CD14-positive monocyte (primary cell): Measurements from ENCODE around the gene RGS13. TPM values are rescaled to one million over a fixed set of nuclear protein-coding genes. Genes with fewer than 3 reads are reported as not detected.
A peak's percentile ranks its signal among the peaks of the same experiment; 100 is the strongest.

ENCODE experiments used
- DNase-seq, 3 donors: peaks; one replicate each; pipeline ENCODE4 v3.0.0-alpha.2; 2011 to 2022
- H2AFZ ChIP-seq: 2 replicates; pipeline ENCODE4 v1.6.0; 2012; ENCODE audit warnings: mild to moderate bottlenecking, low read depth, low read length, inconsistent platforms; ENCODE audit not compliant: insufficient read depth, poor library complexity, severe bottlenecking
- H3K27ac ChIP-seq, 2 donors: 1 replicate in 1 of 2; 2 replicates in 1 of 2; pipeline ENCODE4 v1.5.1; 2012 to 2013; ENCODE audit warnings: low read length in 2 of 2, control low read depth in 1 of 2, inconsistent platforms in 1 of 2, low read depth in 1 of 2, mild to moderate bottlenecking in 1 of 2
- H3K27me3 ChIP-seq, 2 donors: one replicate each; pipeline versions ENCODE4 v1.6.0 to v1.6.1; 2011 to 2013; ENCODE audit warnings: low read length in 2 of 2; ENCODE audit not compliant: control insufficient read depth in 2 of 2, insufficient read depth in 2 of 2
- H3K36me3 ChIP-seq, 2 donors: replicated peaks in 1 of 2; 1 replicate in 1 of 2; 2 replicates in 1 of 2; pipeline versions ENCODE4 v1.5.1 to v1.6.1; 2012 to 2013; ENCODE audit warnings: low read length in 2 of 2, control low read depth in 1 of 2, inconsistent platforms in 1 of 2, mild to moderate bottlenecking in 1 of 2; ENCODE audit not compliant: insufficient read depth in 2 of 2, control insufficient read depth in 1 of 2
- H3K4me1 ChIP-seq, 2 donors: 1 replicate in 1 of 2; 2 replicates in 1 of 2; pipeline versions ENCODE4 v1.5.1 to v1.6.1; 2012 to 2013; ENCODE audit warnings: low read length in 2 of 2, control low read depth in 1 of 2, inconsistent platforms in 1 of 2, mild to moderate bottlenecking in 1 of 2, moderate library complexity in 1 of 2; ENCODE audit not compliant: insufficient read depth in 2 of 2, control insufficient read depth in 1 of 2
- H3K4me2 ChIP-seq: replicated peaks from 2 replicates; pipeline ENCODE3; 2012; ENCODE audit warnings: low read length, moderate library complexity, mild to moderate bottlenecking; ENCODE audit not compliant: poor library complexity, severe bottlenecking; ENCODE audit errors: extremely low read depth
- H3K4me3 ChIP-seq, 3 experiments: fragments of 200-600 bp in 1 of 3; sonication (generic) in 1 of 3; replicated peaks in 1 of 3; 1 replicate in 2 of 3; 2 replicates in 1 of 3; pipeline ENCODE4 v1.5.1; 2011 to 2013; ENCODE audit warnings: low read length in 3 of 3, mild to moderate bottlenecking in 3 of 3, control low read depth in 2 of 3, low read depth in 2 of 3, inconsistent platforms in 1 of 3, moderate library complexity in 1 of 3
- H3K79me2 ChIP-seq: 2 replicates; pipeline ENCODE4 v1.6.0; 2012; ENCODE audit warnings: mild to moderate bottlenecking, control low read depth, inconsistent platforms, low read length, moderate library complexity; ENCODE audit not compliant: insufficient read depth
- H3K9ac ChIP-seq: 2 replicates; pipeline ENCODE4 v1.6.0; 2017; ENCODE audit warnings: low read length, mild to moderate bottlenecking; ENCODE audit not compliant: insufficient read depth, poor library complexity, severe bottlenecking
- H3K9me3 ChIP-seq, 2 donors: replicated peaks in 1 of 2; 1 replicate in 1 of 2; 2 replicates in 1 of 2; pipeline versions ENCODE4 v1.5.1 to v1.6.1; 2012 to 2013; ENCODE audit warnings: low read length in 2 of 2, control low read depth in 1 of 2; ENCODE audit not compliant: control insufficient read depth in 1 of 2, insufficient read depth in 1 of 2
- H4K20me1 ChIP-seq: 2 replicates; pipeline ENCODE4 v1.6.0; 2012; ENCODE audit warnings: mild to moderate bottlenecking, low read length, control low read depth, moderate library complexity; ENCODE audit not compliant: insufficient read depth
- H3K27ac Mint-ChIP-seq, 7 donors: one replicate each; pipeline ENCODE4 v1.8.0; 2020; ENCODE audit warnings: mild to moderate bottlenecking in 7 of 7, mixed read lengths in 7 of 7, moderate library complexity in 6 of 7, inconsistent platforms in 2 of 7
- H3K27me3 Mint-ChIP-seq, 3 donors: one replicate each; pipeline ENCODE4 v1.8.0; 2021 to 2022; ENCODE audit warnings: low read depth in 3 of 3, mild to moderate bottlenecking in 3 of 3, mixed read lengths in 3 of 3, moderate library complexity in 3 of 3, inconsistent platforms in 1 of 3
- H3K36me3 Mint-ChIP-seq, 2 donors: one replicate each; pipeline ENCODE4 v1.8.0; 2020; ENCODE audit warnings: mixed read lengths in 2 of 2, inconsistent platforms in 1 of 2, mild to moderate bottlenecking in 1 of 2
- H3K4me1 Mint-ChIP-seq: one replicate; pipeline ENCODE4 v1.8.0; 2020; ENCODE audit warnings: mild to moderate bottlenecking, mixed read lengths
- H3K4me3 Mint-ChIP-seq, 2 donors: one replicate each; pipeline ENCODE4 v1.8.0; 2020; ENCODE audit warnings: mild to moderate bottlenecking in 2 of 2, mixed read lengths in 2 of 2, moderate library complexity in 1 of 2
- H3K9me3 Mint-ChIP-seq, 7 donors: one replicate each; pipeline ENCODE4 v1.8.0; 2020 to 2022; ENCODE audit warnings: mixed read lengths in 7 of 7, mild to moderate bottlenecking in 6 of 7, moderate library complexity in 6 of 7, inconsistent platforms in 2 of 7
- WGBS: methylation state at CpG from one replicate; pipeline ENCODE4 v1.1.5; 2013; ENCODE audit warnings: missing lambda C conversion rate; ENCODE audit not compliant: insufficient coverage; 5-methylcytosine and 5-hydroxymethylcytosine counted together
- intact Hi-C, 2 donors: fragments of 100-400 bp; cut with micrococcal nuclease; formaldehyde crosslinking; loops; one replicate each; pipeline versions ENCODE4 v1.15.0 to v1.15.1; 2023
- polyA plus RNA-seq, 3 donors: library from polyadenylated mRNA; depleted of rRNA in 1 of 3; unstranded in 2 of 3; stranded (reverse) in 1 of 3; fragments of 300-500 nt in 2 of 3; fragments of >200 nt in 1 of 3; fragmentation: Illumina TruSeq in 2 of 3; gene quantifications; 1 replicate in 2 of 3; 2 replicates in 1 of 3; pipeline ENCODE4 v1.2.3, GENCODE V29; 2012 to 2021
- TF ChIP-seq, protein P1 (sequence below): fragments of 200-600 bp; IDR thresholded peaks from one replicate; pipeline ENCODE4 v1.8.0; 2022; ENCODE audit warnings: antibody characterized with exemption, mild to moderate bottlenecking

Gene RGS13
- polyA plus RNA-seq, 3 donors = not detected

DNA sequence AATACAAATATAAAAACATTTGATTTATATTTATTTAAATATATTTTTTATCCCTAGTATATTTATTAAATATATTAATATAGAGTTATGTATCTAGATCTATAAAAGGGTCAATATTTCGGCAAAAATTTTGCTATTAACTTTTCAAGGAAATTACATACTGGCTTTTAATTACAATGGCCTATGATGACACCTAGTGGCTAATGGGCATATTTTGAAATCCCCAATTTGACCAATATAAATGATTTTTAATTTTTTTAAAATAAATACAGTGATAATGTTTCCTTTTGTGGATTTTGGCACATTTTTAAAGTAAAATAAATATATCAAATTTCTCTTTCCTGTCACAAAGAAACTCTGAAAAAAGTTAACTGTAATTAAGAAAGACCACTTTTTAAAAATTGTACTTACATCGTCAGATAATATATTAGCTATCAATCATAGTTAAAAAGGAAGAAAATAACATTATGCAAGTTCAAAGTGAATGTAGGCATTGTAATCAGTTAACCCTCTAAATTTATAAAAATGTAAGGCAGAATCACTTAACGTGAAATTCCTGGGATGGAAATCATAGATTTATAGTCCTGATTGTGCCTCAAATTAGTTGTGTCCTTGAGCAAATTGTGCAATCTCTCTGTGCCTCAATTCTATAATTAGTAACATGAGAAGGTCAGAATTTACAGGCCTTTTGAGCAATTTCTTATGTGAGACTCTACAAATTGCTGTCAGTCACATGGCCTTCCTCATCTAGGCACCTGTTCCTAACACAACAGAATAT is 25.6 kb upstream of the RGS13 start:
- H3K79me2 ChIP-seq = no peaks in the 10 kb centered on the region
- H3K4me1 ChIP-seq = peaks cover 10 to 15% of the 10 kb centered on the region in 2 donors
- Mint-ChIP-seq H3K27ac (peak overlapping the region in 1 of 7 donors; percentile 78), H3K27me3 (peaks cover 0 to 4% (median 0%) of the 10 kb centered on the region in 3 donors), H3K4me3 (no peak overlapping the region), H3K4me1 (peaks cover 16% of the 10 kb centered on the region), H3K36me3 (no peaks in the 10 kb centered on the region), H3K9me3 (no peaks in the 10 kb centered on the region)
- H3K27ac ChIP-seq = no peak overlapping the region
- no peaks in the 10 kb centered on the region for H3K27me3 ChIP-seq
- TF ChIP-seq, protein P1, sequence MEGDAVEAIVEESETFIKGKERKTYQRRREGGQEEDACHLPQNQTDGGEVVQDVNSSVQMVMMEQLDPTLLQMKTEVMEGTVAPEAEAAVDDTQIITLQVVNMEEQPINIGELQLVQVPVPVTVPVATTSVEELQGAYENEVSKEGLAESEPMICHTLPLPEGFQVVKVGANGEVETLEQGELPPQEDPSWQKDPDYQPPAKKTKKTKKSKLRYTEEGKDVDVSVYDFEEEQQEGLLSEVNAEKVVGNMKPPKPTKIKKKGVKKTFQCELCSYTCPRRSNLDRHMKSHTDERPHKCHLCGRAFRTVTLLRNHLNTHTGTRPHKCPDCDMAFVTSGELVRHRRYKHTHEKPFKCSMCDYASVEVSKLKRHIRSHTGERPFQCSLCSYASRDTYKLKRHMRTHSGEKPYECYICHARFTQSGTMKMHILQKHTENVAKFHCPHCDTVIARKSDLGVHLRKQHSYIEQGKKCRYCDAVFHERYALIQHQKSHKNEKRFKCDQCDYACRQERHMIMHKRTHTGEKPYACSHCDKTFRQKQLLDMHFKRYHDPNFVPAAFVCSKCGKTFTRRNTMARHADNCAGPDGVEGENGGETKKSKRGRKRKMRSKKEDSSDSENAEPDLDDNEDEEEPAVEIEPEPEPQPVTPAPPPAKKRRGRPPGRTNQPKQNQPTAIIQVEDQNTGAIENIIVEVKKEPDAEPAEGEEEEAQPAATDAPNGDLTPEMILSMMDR = peak; percentile 81
- H3K9me3 ChIP-seq = no peaks in the 10 kb centered on the region
- no peak overlapping the region for H3K4me2 ChIP-seq
- no peak overlapping the region for H2AFZ ChIP-seq
- no peak overlapping the region for H3K9ac ChIP-seq
- no peak overlapping the region for H3K4me3 ChIP-seq
- no peaks in the 10 kb centered on the region for H3K36me3 ChIP-seq
- no CpG with 5 or more reads among the region's 3 CpGs for WGBS
- DNase-seq = peak in 2 of 3 donors; percentile 30 to 33
- no peaks in the 10 kb centered on the region for H4K20me1 ChIP-seq
- intact Hi-C loops = no loop called here

DNA sequence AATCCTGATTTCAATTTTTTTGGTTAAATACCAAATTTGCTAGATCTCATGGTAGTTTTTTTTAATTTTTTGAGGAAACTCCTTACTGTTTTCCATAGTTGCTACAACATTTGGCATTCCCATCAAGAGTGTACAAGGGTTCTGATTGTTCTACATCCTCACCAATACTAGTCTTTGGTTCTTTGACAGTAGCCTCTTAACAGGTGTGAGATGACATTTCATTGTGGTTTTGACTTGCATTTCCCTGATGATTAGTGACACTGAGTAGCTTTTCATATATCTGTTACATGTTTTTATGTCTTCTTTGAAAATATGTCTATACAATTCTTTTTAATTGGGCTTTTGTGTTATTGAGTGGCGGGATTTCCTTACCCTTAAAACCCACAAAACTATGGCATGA is 20.9 kb upstream of the RGS13 start:
- no peaks in the 10 kb centered on the region for H3K9me3 Mint-ChIP-seq
- H3K4me1 Mint-ChIP-seq = no peaks in the 10 kb centered on the region
- H3K9me3 ChIP-seq = no peaks in the 10 kb centered on the region
- H3K4me2 ChIP-seq = no peak overlapping the region
- no peaks in the 10 kb centered on the region for H4K20me1 ChIP-seq
- no peak overlapping the region for H3K4me3 ChIP-seq
- intact Hi-C loops = no loop called here
- no peaks in the 10 kb centered on the region for H3K36me3 Mint-ChIP-seq
- DNase-seq = no peak
- H3K27ac Mint-ChIP-seq = no peak overlapping the region
- no peaks in the 10 kb centered on the region for H3K27me3 ChIP-seq
- H3K4me3 Mint-ChIP-seq = no peak overlapping the region
- no peak overlapping the region for H2AFZ ChIP-seq
- TF ChIP-seq, protein P1 = no peak
- no CpG with 5 or more reads among the region's 1 CpG for WGBS
- H3K4me1 ChIP-seq = no peaks in the 10 kb centered on the region
- H3K27ac ChIP-seq = no peak overlapping the region
- H3K9ac ChIP-seq = no peak overlapping the region
- H3K27me3 Mint-ChIP-seq = no peaks in the 10 kb centered on the region
- H3K79me2 ChIP-seq = no peaks in the 10 kb centered on the region
- no peaks in the 10 kb centered on the region for H3K36me3 ChIP-seq
